Activated naive CD8-positive, alpha-beta T cell treated with anti-CD3 and anti-CD28 coated beads, Interleukin-2, amount 50 U/mL, for 24 hours (primary cell): ENCODE data around the gene CCDC142.
A peak's percentile ranks its signal among the peaks of the same experiment; 100 is the strongest.

Experiments used
- ATAC-seq: fragments of 150-1000 bp; cut with Tn5 transposase; one replicate; pipeline ENCODE4 v1.10.0; 2021
- DNase-seq: peaks from one replicate; pipeline ENCODE4 v3.0.0; 2021
- H3K27ac Mint-ChIP-seq: one replicate; pipeline ENCODE4 v1.8.0; 2021; ENCODE audit warnings: mild to moderate bottlenecking, mixed read lengths
- H3K27me3 Mint-ChIP-seq: one replicate; pipeline ENCODE4 v1.8.0; 2021; ENCODE audit warnings: mixed read lengths
- H3K36me3 Mint-ChIP-seq: one replicate; pipeline ENCODE4 v1.8.0; 2021; ENCODE audit warnings: low read depth, mixed read lengths
- H3K4me1 Mint-ChIP-seq: one replicate; pipeline ENCODE4 v1.8.0; 2021; ENCODE audit warnings: mixed read lengths
- H3K4me3 Mint-ChIP-seq: one replicate; pipeline ENCODE4 v1.8.0; 2021; ENCODE audit warnings: mild to moderate bottlenecking, moderate library complexity, mixed read lengths
- H3K9me3 Mint-ChIP-seq: one replicate; pipeline ENCODE4 v1.8.0; 2021; ENCODE audit warnings: mixed read lengths

CCDC142 gene

DNA sequence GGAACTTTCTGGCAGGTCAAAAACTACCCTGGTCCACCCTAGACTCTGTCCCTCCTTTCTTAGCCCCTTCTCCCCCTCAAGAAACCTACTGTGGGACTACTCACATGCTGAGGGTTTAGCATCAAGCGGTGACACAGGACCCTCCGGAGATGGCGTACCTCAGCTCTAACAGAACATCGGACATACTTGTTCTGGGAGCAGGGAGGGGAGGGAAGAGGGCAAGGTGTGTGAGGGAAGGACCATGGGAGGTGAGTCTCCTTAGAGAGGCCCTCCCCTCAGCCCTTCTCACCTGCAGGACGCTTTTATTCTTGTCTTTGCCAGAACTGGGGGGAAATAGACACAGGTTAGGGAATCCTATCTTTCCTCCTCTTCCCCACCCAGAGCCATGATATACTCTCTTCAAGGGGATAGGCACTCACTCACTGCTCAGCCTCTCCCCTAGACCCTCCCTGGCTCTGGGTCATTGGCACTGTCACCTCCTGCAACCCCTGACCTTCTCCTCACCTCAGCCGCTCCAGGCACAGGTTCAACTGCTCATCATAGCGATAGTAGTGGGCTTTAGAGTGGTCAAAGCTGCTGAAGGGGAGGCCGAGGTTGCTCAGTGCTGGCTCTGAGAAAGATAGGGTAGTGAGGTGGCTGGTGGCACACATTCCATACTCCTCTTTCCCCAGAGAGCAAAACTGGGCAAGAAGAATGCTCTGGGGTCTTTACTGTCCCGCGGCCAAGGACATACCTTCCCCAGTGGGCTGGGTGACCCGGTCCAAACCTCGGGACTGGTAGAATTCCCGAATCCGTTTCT is 22.8 kb upstream of the CCDC142 start:
- ATAC-seq, result no peak
- H3K4me1 Mint-ChIP-seq, result peaks cover 64% of the 10 kb centered on the region
- peak overlapping the region; percentile 3 for H3K4me3 Mint-ChIP-seq
- no peak overlapping the region for H3K27ac Mint-ChIP-seq
- DNase-seq, result no peak
- peaks cover 31% of the 10 kb centered on the region for H3K36me3 Mint-ChIP-seq
- no peaks in the 10 kb centered on the region for H3K9me3 Mint-ChIP-seq
- peaks cover 52% of the 10 kb centered on the region for H3K27me3 Mint-ChIP-seq

DNA sequence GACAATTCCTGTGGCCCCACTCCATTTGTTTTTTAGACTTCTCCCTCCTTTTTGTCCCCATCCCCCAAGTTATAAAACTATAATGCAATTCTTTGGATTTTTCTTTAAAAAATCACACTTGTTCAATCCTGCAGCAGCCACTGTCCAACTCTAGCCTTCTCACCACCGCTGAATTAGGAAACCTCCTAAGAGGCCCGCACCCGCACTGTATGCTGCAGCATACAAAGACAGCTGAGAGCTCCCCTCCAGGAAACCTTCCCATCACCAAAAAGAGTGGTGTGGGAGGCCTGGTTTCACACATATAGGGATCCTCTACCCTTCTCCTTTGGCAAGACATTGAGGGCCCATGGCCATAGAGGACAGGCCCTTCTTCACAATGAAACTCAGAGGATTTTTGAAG is 21.8 kb upstream of the CCDC142 start:
- Mint-ChIP-seq H3K36me3 (peaks cover 31% of the 10 kb centered on the region), H3K27ac (no peak overlapping the region), H3K27me3 (peaks cover 55% of the 10 kb centered on the region), H3K9me3 (no peaks in the 10 kb centered on the region), H3K4me3 (peak overlapping the region; percentile 2), H3K4me1 (peaks cover 62% of the 10 kb centered on the region)
- ATAC-seq, result no peak
- DNase-seq, result no peak

- Mint-ChIP-seq H3K9me3 (no peaks in the 10 kb centered on the region), H3K27ac (no peak overlapping the region), H3K4me3 (peak overlapping the region; percentile 57), H3K36me3 (peaks cover 31% of the 10 kb centered on the region), H3K4me1 (peaks cover 67% of the 10 kb centered on the region), H3K27me3 (peaks cover 58% of the 10 kb centered on the region)
- ATAC-seq (no peak), DNase-seq (no peak)
These were observed 21.0 kb upstream of the CCDC142 start for GRCh38 chr2:74503506-74504475.

DNA sequence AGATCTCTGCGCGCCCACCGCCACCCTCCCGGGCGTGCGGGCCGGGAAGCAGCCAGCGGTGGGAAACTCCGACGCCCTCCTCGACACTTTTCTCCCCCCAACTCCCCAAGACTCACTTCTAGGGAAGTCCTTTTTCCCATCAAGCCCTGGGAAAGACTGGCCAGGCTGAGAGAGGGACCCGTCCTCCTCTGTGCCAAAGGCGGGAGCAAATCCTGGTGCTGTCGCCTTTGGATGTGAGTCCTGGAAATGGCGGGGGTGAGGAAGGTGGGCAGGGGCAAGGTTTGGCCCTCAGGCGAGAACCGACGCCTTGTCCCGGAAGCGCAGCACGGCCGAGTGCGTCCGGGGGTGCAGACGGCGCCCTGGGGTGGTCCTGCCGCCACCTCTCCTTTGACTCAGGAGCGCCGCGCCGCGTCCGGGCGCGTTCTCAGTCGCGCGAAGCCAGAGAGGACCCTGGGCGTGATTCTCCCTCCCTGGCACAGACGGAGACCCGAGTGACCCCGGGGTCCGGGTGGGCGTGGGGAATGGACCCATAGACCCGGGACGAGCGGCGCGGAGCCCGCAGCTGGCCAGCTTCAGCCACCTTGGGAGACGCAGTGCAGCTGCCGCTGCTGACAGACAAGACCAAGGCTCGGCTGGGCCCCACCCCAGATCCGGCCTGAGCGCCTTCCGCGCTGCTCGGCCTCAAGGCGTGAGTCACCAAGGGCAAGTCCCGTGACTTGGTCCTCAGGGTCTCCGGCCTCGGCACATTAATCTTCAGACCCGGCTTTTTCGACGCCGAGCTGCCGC is 20.1 kb upstream of the CCDC142 start:
- Mint-ChIP-seq H3K4me1 (peaks cover 69% of the 10 kb centered on the region), H3K36me3 (peaks cover 31% of the 10 kb centered on the region), H3K4me3 (peak overlapping the region; percentile 57), H3K27ac (no peak overlapping the region), H3K27me3 (peaks cover 66% of the 10 kb centered on the region), H3K9me3 (no peaks in the 10 kb centered on the region)
- DNase-seq (peak; percentile 64), ATAC-seq (peak; percentile 34)

DNA sequence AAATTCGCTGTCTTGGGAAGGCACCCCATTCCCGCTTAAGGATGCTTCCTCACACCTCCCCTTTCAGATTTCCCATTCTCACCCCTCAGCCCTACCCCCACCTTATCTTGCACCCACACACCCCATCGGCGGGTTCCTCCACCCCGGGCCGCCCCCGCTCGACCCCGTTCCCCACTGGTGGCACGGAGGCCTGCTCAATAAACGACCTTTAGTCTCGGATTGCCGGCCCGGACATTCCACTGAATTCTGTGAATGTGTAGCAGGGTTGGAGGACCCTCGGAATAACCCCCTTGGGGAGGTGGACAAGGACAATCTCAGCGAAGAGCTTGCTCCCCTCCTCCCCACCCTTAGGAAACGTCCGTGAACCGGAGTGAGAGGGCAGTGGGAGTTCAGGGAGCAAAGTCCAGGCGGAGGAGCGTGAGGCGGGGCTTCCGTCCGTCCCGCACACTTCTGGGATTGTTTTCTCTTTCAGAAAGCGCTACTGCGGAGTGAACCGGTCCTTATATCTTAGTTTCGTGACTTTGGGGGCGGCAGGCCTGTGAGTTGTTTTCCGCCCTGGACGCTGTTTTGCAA is 19.4 kb upstream of the CCDC142 start:
- Mint-ChIP-seq H3K9me3 (no peaks in the 10 kb centered on the region), H3K36me3 (peaks cover 28% of the 10 kb centered on the region), H3K27me3 (peaks cover 66% of the 10 kb centered on the region), H3K4me3 (peak overlapping the region; percentile 57), H3K27ac (no peak overlapping the region), H3K4me1 (peaks cover 66% of the 10 kb centered on the region)
- DNase-seq, result no peak
- ATAC-seq, result no peak

DNA sequence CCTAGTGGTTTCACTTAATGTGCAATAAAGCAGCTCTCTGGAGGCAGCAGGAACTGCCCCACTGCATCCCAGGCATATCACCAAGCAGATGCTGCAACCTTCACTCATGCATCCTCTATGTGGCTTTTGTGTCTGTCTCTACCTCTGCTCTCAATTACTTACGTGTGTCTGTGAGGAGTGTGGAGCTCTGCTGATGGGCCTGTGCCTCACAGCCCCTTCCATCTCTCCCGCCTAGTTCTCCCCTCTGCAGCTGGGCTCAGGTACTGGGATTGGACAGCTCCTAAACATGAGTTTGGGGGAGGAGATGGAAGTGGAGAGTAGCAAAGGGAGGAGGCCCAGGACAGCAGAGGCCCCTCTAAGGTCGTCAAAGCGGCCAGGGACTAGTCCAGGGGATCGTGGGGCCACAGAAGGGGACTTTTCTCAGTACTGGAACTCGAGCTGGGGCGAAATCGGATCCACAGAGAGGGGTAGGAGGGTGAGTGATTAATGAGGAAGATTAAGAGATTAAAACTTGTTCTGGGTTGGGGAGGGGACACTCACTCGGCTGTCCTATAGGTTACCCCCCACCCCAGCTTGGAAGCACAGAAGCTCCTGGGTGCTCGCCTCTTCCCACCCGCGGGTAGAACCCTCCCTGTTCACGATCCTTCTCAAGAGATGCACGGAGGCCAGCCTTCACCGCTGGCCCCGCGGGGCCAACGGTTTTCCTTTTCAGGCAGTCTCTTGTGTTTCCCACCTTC is 18.7 kb upstream of the CCDC142 start:
- no peak overlapping the region for H3K4me3 Mint-ChIP-seq
- H3K27ac Mint-ChIP-seq, result no peak overlapping the region
- ATAC-seq (no peak), DNase-seq (no peak)
- H3K9me3 Mint-ChIP-seq, result no peaks in the 10 kb centered on the region
- H3K27me3 Mint-ChIP-seq, result peaks cover 66% of the 10 kb centered on the region
- H3K36me3 Mint-ChIP-seq, result peaks cover 21% of the 10 kb centered on the region
- H3K4me1 Mint-ChIP-seq, result peaks cover 58% of the 10 kb centered on the region

GRCh38 chr2:74500578-74500946 is 17.8 kb upstream of the CCDC142 start:
- H3K36me3 Mint-ChIP-seq, result peaks cover 15% of the 10 kb centered on the region
- peaks cover 66% of the 10 kb centered on the region for H3K27me3 Mint-ChIP-seq
- H3K27ac Mint-ChIP-seq, result no peak overlapping the region
- no peak for ATAC-seq
- H3K9me3 Mint-ChIP-seq, result no peaks in the 10 kb centered on the region
- no peak overlapping the region for H3K4me3 Mint-ChIP-seq
- H3K4me1 Mint-ChIP-seq, result peaks cover 52% of the 10 kb centered on the region
- no peak for DNase-seq

- Mint-ChIP-seq H3K9me3 (no peaks in the 10 kb centered on the region), H3K4me1 (peaks cover 50% of the 10 kb centered on the region), H3K36me3 (peaks cover 10% of the 10 kb centered on the region), H3K4me3 (no peak overlapping the region), H3K27ac (no peak overlapping the region), H3K27me3 (peaks cover 64% of the 10 kb centered on the region)
- ATAC-seq (no peak), DNase-seq (no peak)
These were observed 17.3 kb upstream of the CCDC142 start for GRCh38 chr2:74499940-74500577.

GRCh38 chr2:74499267-74499939 is 16.6 kb upstream of the CCDC142 start, which contains the start of gene LBX2:
Gene LBX2, minus strand, starts transcription at chr2:74499603. Its CDS starts 66 bp downstream, at chr2:74499537.
- Mint-ChIP-seq H3K27me3 (peaks cover 58% of the 10 kb centered on the region), H3K4me1 (peaks cover 45% of the 10 kb centered on the region)
- peak; percentile 56 for DNase-seq

DNA sequence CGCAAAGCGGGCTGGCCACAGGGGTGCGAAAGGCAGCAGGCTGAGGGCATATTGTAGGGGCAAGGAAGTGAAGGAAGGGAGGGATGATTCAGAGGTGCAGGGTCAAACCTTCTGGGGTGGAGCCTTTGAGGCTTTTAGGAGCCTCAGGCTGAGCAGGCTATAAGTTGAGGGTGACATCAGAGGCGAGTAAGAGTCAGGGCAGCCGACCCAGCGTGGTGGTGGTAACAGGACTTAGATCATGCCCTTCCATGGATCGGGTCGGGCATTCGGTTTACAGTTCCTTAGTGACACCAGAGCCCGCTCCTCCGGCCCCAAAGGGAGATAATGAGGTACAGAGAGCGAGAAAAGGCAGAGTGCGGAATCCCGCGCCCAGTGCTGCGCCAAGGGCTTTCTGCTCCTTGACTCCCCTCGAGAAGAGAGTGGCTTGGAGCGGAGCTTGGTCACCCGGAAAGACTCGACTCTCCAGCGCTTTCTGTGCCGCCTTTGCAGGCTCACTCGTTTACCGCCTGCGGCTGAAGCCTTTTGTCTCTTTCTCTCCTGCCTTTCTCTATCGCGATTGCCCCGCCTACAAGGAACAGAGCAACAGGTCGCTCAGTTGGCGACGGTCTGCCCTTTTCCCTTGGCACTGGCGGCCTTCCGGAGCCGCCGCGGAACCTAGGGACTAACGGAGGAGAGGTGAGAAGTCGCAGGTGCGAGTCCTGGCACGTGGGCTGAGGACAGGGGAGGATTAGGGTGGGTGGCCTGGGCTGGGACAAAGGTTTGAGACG is 15.9 kb upstream of the CCDC142 start:
- Mint-ChIP-seq H3K9me3 (no peaks in the 10 kb centered on the region), H3K4me3 (peak overlapping the region; percentile 77), H3K36me3 (no peaks in the 10 kb centered on the region), H3K4me1 (peaks cover 38% of the 10 kb centered on the region), H3K27ac (peak overlapping the region; percentile 9), H3K27me3 (peaks cover 51% of the 10 kb centered on the region)
- DNase-seq (peak; percentile 37), ATAC-seq (peak; percentile 81)

More at GRCh38 chr2:74499267-74499939, 16.6 kb upstream of the CCDC142 start, which contains the start of gene LBX2:
- Mint-ChIP-seq H3K27ac (no peak within 1 kb of the TSS), H3K4me3 (peak within 1 kb of the TSS; percentile 77), H3K9me3 (no peaks in the 10 kb centered on the region), H3K36me3 (peaks cover 3% of the 10 kb centered on the region)
- peak; percentile 33 for ATAC-seq

DNA sequence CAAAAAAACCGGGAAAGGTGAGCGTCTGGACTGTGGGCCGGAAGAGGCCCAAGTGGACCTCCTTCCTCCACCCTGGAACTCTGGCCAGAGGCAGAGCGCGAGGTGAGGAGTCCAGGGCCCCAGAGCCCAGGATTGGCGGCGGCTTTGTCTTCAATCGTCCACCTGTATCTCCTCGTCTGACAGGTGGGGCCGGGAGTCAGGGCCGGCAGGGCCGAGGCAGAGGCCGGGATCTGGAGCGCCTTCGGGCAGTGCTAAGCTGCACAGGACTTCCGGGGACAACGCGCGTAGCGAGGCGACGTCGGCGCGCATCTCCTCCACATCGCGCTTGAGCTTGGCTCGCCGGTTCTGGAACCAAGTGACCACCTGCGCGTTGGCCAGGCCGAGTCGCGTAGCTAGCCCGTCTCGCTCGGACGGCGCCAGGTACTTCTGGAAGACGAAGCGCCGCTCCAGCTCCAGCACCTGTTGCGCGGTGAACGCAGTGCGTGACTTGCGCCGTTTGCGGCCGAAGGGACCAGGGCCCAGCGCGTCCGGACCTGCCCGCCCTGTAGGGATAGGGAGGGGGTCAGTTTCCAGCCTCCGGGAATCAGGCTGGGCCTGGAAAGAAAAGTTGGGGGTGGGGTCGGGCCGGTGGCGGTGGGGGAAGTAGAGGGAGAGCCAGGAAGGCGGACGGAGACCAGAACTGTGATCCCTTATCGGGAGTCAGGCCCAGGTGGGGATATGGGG is 15.1 kb upstream of the CCDC142 start:
- Mint-ChIP-seq H3K4me3 (peak overlapping the region; percentile 77), H3K4me1 (peaks cover 32% of the 10 kb centered on the region), H3K27ac (peak overlapping the region; percentile 22), H3K36me3 (no peaks in the 10 kb centered on the region), H3K9me3 (no peaks in the 10 kb centered on the region), H3K27me3 (peaks cover 48% of the 10 kb centered on the region)
- DNase-seq, result peak; percentile 30
- ATAC-seq, result no peak
